ENCODE measurements around the gene HACD2. TPM values are rescaled to one million over a fixed set of nuclear protein-coding genes. Genes with fewer than 3 reads are reported as not detected.

Gene HACD2
- total and polyA plus RNA-seq, 10 of the 15 experiments (the other 5 are each of a cell fraction or from before 2014, with no cell fraction given), result 9.1 to 30.0 (median 18.8) TPM

GRCh38 chr3:123520656-123521055 lies 64.2 kb downstream of the HACD2 start:
- Histone ChIP-seq H3K9ac (ENCODE audit: control insufficient read depth, insufficient read depth, low read length) (no peak overlapping the region), H3K27ac (ENCODE audit: control insufficient read depth, insufficient read depth) (no peak overlapping the region), H3K79me2 (ENCODE audit: control insufficient read depth, insufficient read depth, low read length) (no peaks in the 10 kb centered on the region), H2AFZ (ENCODE audit: control insufficient read depth, low read depth, low read length) (no peak overlapping the region), H3K4me2 (ENCODE audit: control insufficient read depth, insufficient read depth) (no peak overlapping the region), H3K36me3 (ENCODE audit: control insufficient read depth in 2 of 2, insufficient read depth in 2 of 2, low read length in 1 of 2) (no peaks in the 10 kb centered on the region; a peak in 3 of 4 replicates), H3K9me3 (replicated peaks; ENCODE audit: control insufficient read depth, insufficient read depth, low read length) (no peaks in the 10 kb centered on the region), H3K4me3 (no peak overlapping the region), H4K20me1 (ENCODE audit: control insufficient read depth, insufficient read depth) (no peaks in the 10 kb centered on the region), H3K4me1 (ENCODE audit: control insufficient read depth, insufficient read depth, low read length) (peaks cover 4% of the 10 kb centered on the region; the same call in 1 of the 2 replicates), H3K27me3 (replicated peaks in 1 of 2; ENCODE audit: control insufficient read depth in 2 of 2, insufficient read depth in 2 of 2, low read length in 1 of 2) (no peaks in the 10 kb centered on the region)
- no peak for ATAC-seq
- TF ChIP-seq CBFB (IDR thresholded peaks at IDR 0.05; ENCODE audit: low read depth) (no peak), LARP7 (IDR thresholded peaks at IDR 0.05) (no peak), BRCA1 (IDR thresholded peaks at IDR 0.05; ENCODE audit: low read depth, low read length) (no peak), SIX5 (IDR thresholded peaks at IDR 0.05; ENCODE audit: low read depth, low read length, severe bottlenecking) (no peak), TCF3 (IDR thresholded peaks at IDR 0.05; ENCODE audit: borderline replicate concordance, insufficient read depth, low read depth, low read length) (no peak), RB1 (IDR thresholded peaks at IDR 0.05; ENCODE audit: borderline replicate concordance) (no peak), ZNF217 (IDR thresholded peaks at IDR 0.05) (no peak), ELK1 (IDR thresholded peaks at IDR 0.05; ENCODE audit: low read depth, low read length) (no peak)
- ChIA-PET POLR2A (no interaction called here), CTCF (interaction anchor here (1.4 kb wide), 1 partner anchor 38 kb away, joined by 4 read pairs; no protein-coding TSS in a partner anchor), RAD21 (ENCODE audit: unreplicated experiment) (interaction anchor here (1.0 kb wide), 1 partner anchor 31 kb away, joined by 3 read pairs; no protein-coding TSS in a partner anchor), SMC1A (ENCODE audit: uncharacterized antibody, unreplicated experiment) (interaction anchor here (0.7 to 1.1 kb wide), 2 partner anchors 9 to 19 kb away, joined by 3 to 5 read pairs; no protein-coding TSS in a partner anchor)
- no TSS peak for BruUV-seq (replicated peaks)
- 97% methylated on average over 2 of the region's 2 CpGs for WGBS (ENCODE audit: insufficient coverage, insufficient replicate concordance, low lambda C conversion rate, missing lambda C conversion rate)
- no peak for DNase-seq (ENCODE audit: low read depth, low spot score)
- intact Hi-C loops (cut with micrococcal nuclease; ENCODE audit: unreplicated experiment) (no loop called here), in situ Hi-C loops (cut with MboI) (no loop called here)
- FAIRE-seq, result no peak
